GM19023 (cell line): ENCODE results near the gene CDSN.
"Not testable (repeated sequence)": the region's sequence is repeated elsewhere in the genome, so short reads cannot be mapped to it uniquely, and the experiment has no call there.

Source experiments
- ATAC-seq: cut with Tn5 transposase; IDR thresholded peaks from one replicate; pipeline ENCODE4 v1.9.1; 2021; ENCODE audit warnings: mild to moderate bottlenecking, moderate library complexity; ENCODE audit not compliant: unreplicated experiment

The CDSN gene

GRCh38 chr6:31120151-31120915 lies at the start of gene CDSN:
Gene CDSN, minus strand, starts transcription at chr6:31120446. Its CDS starts 27 bp downstream, at chr6:31120419.
- ATAC-seq, result no peak

- ATAC-seq, result no peak
Measured at GRCh38 chr6:31169123-31169857, 49.0 kb upstream of the CDSN start.

- no peak for ATAC-seq
Measured at GRCh38 chr6:31168606-31169005, 48.4 kb upstream of the CDSN start.

GRCh38 chr6:31165986-31166385 lies 45.7 kb upstream of the CDSN start:
- ATAC-seq, result no peak

GRCh38 chr6:31165064-31165832 lies 45.0 kb upstream of the CDSN start:
- peak; percentile 80 for ATAC-seq

- ATAC-seq, result not testable (repeated sequence)
Measured at GRCh38 chr6:31164475-31165063, 44.3 kb upstream of the CDSN start.

- no peak for ATAC-seq
Measured at GRCh38 chr6:31163922-31164321, 43.7 kb upstream of the CDSN start.

- ATAC-seq, result no peak
Measured at GRCh38 chr6:31162463-31163165, 42.4 kb upstream of the CDSN start.

- ATAC-seq, result no peak
Measured at GRCh38 chr6:31161216-31162126, 41.2 kb upstream of the CDSN start.

- no peak for ATAC-seq
Measured at GRCh38 chr6:31158863-31159855, 38.9 kb upstream of the CDSN start.

- ATAC-seq, result peak; percentile 87
Measured at GRCh38 chr6:31158140-31158862, 38.1 kb upstream of the CDSN start, which contains the start of gene TCF19. Gene TCF19, plus strand, starts transcription at chr6:31158589. Its CDS starts 881 bp downstream, at chr6:31159470.

GRCh38 chr6:31157513-31158139 lies 37.4 kb upstream of the CDSN start, which contains the start of gene CCHCR1:
Gene CCHCR1, minus strand, starts transcription at chr6:31157802. Its CDS starts 202 bp downstream, at chr6:31157600.
- peak; percentile 6 for ATAC-seq

- no peak for ATAC-seq
Measured at GRCh38 chr6:31156641-31157040, 36.4 kb upstream of the CDSN start.

GRCh38 chr6:31154436-31154835 lies 34.2 kb upstream of the CDSN start:
- ATAC-seq, result no peak

- ATAC-seq, result no peak
Measured at GRCh38 chr6:31152781-31153180, 32.5 kb upstream of the CDSN start.

GRCh38 chr6:31149827-31150447 lies 29.7 kb upstream of the CDSN start:
- ATAC-seq, result no peak
